WERI-Rb-1 (cell line): Measurements from ENCODE around the gene ANKRD17.

Experiments
- DNase-seq: peaks from one replicate; pipeline ENCODE4 v3.0.0-alpha.2; 2020
- H3K27ac ChIP-seq: fragments of 250-450 bp; sonication (Bioruptor Pico); 2 replicates; pipeline ENCODE4 v1.5.1; 2020; ENCODE audit warnings: mild to moderate bottlenecking, moderate library complexity
- H3K27me3 ChIP-seq: fragments of 250-450 bp; sonication (Bioruptor Pico); 2 replicates; pipeline ENCODE4 v1.5.1; 2021; ENCODE audit warnings: mild to moderate bottlenecking, low read depth, moderate library complexity; ENCODE audit not compliant: insufficient read depth, severe bottlenecking
- H3K36me3 ChIP-seq: fragments of 250-450 bp; sonication (Bioruptor Pico); 2 replicates; pipeline ENCODE4 v1.5.1; 2020; ENCODE audit warnings: mild to moderate bottlenecking, moderate library complexity
- H3K4me3 ChIP-seq: 2 replicates; pipeline ENCODE4 v1.5.1; 2011; ENCODE audit warnings: low read depth, mild to moderate bottlenecking, control low read depth, low read length
- H3K9me3 ChIP-seq: fragments of 250-450 bp; sonication (Bioruptor Pico); 2 replicates; pipeline ENCODE4 v1.5.1; 2021; ENCODE audit warnings: mild to moderate bottlenecking, moderate library complexity; ENCODE audit not compliant: severe bottlenecking
- CTCF ChIP-seq: IDR thresholded peaks from 2 replicates; pipeline ENCODE4 v1.5.1; 2011; ENCODE audit warnings: low read depth, mild to moderate bottlenecking, control low read depth, inconsistent platforms, low read length

ANKRD17 gene

GRCh38 chr4:73220815-73221214 lies 37.8 kb downstream of the ANKRD17 start:
- Histone ChIP-seq H3K9me3 (no peaks in the 10 kb centered on the region), H3K27ac (peak overlapping the region; percentile 16; the same call in 1 of the 2 replicates), H3K36me3 (peaks cover 12% of the 10 kb centered on the region), H3K4me3 (no peak overlapping the region), H3K27me3 (no peaks in the 10 kb centered on the region)
- TF ChIP-seq CTCF = no peak
- no peak for DNase-seq

- no peak for DNase-seq
- no peaks in the 10 kb centered on the region for H3K27me3 ChIP-seq
- TF ChIP-seq CTCF = no peak
- H3K36me3 ChIP-seq = peaks cover 26% of the 10 kb centered on the region
- no peaks in the 10 kb centered on the region for H3K9me3 ChIP-seq
- H3K27ac ChIP-seq = no peak overlapping the region
- H3K4me3 ChIP-seq = no peak overlapping the region
These were observed 44.5 kb downstream of the ANKRD17 start for GRCh38 chr4:73213916-73214653.

- no peak overlapping the region for H3K4me3 ChIP-seq
- TF ChIP-seq CTCF = no peak
- peaks cover 21% of the 10 kb centered on the region for H3K36me3 ChIP-seq
- DNase-seq = no peak
- no peak overlapping the region for H3K27ac ChIP-seq
- H3K27me3 ChIP-seq = no peaks in the 10 kb centered on the region
- no peaks in the 10 kb centered on the region for H3K9me3 ChIP-seq
These were observed 45.4 kb downstream of the ANKRD17 start for GRCh38 chr4:73212982-73213730.

GRCh38 chr4:73211968-73212367 lies 46.6 kb downstream of the ANKRD17 start:
- H3K36me3 ChIP-seq = peaks cover 14% of the 10 kb centered on the region

GRCh38 chr4:73208376-73208775 lies 50.2 kb downstream of the ANKRD17 start:
- TF ChIP-seq CTCF = no peak
- H3K4me3 ChIP-seq = no peak overlapping the region
- H3K27ac ChIP-seq = no peak overlapping the region
- peaks cover 8% of the 10 kb centered on the region for H3K36me3 ChIP-seq
- H3K9me3 ChIP-seq = no peaks in the 10 kb centered on the region
- no peaks in the 10 kb centered on the region for H3K27me3 ChIP-seq
- DNase-seq = no peak

More at GRCh38 chr4:73211968-73212367, 46.6 kb downstream of the ANKRD17 start:
- DNase-seq = no peak
- Histone ChIP-seq H3K27me3 (no peaks in the 10 kb centered on the region), H3K4me3 (no peak overlapping the region), H3K9me3 (no peaks in the 10 kb centered on the region), H3K27ac (no peak overlapping the region)
- no peak for TF ChIP-seq CTCF
